Fibroblast of skin of back (primary cell): ENCODE results near the gene CPT1B.
"Not testable (repeated sequence)": the region's sequence is repeated elsewhere in the genome, so short reads cannot be mapped to it uniquely, and the experiment has no call there.

Experiments
- DNase-seq: peaks from one replicate; pipeline ENCODE4 v3.0.0-alpha.2; 2013

CPT1B gene

GRCh38 chr22:50526834-50527801, 51.1 kb downstream of the CPT1B start:
- DNase-seq: no peak

- DNase-seq: peak; percentile 74
Observed at GRCh38 chr22:50526108-50526833, 52.0 kb downstream of the CPT1B start.

DNA sequence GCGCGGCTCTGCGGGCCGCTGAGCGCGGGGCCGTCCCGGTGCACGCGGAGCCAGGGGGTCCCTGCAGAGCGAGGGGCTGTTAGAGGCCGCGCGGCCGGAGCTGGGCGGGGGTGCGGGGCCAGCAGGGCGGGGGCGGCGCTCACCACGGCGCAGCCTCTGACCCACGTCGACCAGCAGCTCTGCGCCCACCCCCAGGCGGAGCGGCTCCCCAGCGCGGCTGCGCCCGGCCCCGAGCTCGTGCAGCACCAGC, 52.4 kb downstream of the CPT1B start:
- DNase-seq: no peak

- peak; percentile 96 for DNase-seq
Observed at GRCh38 chr22:50525104-50525857, 52.9 kb downstream of the CPT1B start, which contains the start of gene SCO2. Gene SCO2 (minus strand): TSS chr22:50525598. CDS start chr22:50524411, 1,187 bp downstream.

- DNase-seq: no peak
Observed at GRCh38 chr22:50524676-50525103, 53.5 kb downstream of the CPT1B start.

DNA sequence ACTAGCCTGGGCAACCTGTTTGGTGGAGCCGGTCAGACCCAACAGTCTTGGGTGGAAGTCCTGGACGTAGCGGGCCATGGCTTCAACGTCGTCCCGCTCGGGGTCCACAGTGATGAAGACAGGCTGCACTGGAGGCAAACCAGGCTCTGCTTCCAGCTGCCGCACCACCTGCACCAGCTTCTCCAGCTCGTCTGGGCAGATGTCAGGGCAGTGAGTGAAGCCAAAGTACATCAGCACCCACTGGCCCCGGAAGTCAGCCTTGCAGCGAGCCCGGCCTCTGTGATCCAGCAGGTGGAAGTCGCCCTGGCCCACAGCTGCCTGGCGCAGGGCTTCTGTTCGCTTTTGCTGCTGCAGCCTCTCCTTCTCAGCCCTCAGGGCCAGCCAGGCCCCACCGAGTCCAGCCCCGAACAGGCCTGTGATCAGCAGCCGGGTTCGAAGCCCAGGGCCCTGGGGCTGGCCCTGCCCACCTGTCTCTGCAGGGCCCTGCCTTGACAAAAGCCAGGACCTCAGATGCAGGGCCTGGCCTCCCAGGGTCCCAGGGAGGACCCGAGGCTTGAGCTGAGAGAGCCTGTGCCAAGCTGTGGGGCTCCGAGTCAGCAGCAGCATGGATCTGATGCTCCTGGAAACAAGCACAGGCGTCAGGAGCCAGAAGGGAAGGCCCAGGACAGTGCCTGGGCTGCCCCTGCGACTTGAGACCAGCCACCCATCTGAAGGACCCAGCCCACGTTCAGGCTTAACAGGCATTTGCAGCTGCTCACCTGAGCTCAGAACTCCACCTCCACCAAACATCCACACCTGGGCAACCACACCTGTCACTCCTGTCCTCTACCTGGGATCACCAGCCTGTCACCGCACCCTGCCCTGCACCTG, 54.2 kb downstream of the CPT1B start:
- no peak for DNase-seq

DNA sequence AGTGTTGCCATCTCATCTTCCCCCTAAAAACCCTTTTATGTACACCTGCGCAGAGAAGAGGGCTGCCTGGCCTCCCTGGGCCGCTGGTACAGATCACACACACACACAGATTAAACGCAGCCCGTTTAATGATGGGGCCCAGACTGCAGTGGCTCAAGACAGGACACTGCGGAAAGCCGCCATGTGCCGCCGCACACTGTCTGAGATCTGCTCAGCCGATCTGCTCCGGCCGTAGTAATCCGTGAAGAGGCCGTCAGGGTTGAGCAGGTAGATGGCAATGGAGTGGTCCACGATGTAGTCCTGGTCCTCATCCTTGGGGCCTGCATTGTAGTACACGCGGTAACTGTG, 54.8 kb downstream of the CPT1B start:
- no peak for DNase-seq

GRCh38 chr22:50522806-50523438, 55.3 kb downstream of the CPT1B start:
- no peak for DNase-seq

GRCh38 chr22:50522208-50522805, 55.9 kb downstream of the CPT1B start:
- no peak for DNase-seq

DNA sequence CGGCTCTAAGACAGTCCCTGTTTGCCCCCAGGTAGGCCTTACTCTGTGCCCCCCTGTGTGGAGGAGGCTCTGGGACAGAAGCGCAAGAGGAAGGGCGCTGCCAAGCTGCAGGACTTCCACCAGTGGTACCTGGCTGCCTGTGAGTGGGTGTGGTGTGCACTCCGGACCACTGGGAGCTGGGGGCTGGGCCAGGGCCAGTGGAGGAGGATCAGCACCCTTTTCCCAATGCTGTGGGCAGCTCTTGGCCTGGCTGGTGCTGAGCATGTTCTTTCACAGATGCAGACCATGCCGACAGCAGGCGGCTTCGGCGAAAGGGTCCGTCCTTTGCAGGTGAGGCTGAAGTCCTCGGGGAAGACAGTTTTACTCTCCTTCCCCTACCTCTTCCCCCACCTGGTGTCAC, 56.5 kb downstream of the CPT1B start:
- DNase-seq: no peak

GRCh38 chr22:50520826-50521453, 57.3 kb downstream of the CPT1B start:
- DNase-seq: no peak

DNA sequence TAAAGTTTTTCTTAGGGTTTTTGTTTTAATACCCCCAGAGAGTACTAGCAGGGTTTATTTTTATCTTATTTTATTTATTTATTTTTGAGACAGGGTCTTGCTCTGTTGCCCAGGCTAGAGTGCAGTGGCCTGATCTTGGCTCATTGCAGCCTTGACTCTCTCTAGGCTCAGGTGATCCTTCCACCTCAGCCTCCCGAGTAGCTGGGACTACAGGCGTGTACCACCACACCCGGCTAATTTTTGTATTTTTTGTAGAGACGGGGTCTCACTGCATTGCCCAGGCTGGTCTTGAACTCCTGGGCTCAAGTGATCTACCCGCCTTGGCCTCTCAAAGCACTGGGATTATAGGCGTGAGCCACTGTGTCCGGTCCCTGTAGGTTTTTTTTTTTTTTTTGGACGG, 58.0 kb downstream of the CPT1B start:
- DNase-seq: not testable (repeated sequence)

DNA sequence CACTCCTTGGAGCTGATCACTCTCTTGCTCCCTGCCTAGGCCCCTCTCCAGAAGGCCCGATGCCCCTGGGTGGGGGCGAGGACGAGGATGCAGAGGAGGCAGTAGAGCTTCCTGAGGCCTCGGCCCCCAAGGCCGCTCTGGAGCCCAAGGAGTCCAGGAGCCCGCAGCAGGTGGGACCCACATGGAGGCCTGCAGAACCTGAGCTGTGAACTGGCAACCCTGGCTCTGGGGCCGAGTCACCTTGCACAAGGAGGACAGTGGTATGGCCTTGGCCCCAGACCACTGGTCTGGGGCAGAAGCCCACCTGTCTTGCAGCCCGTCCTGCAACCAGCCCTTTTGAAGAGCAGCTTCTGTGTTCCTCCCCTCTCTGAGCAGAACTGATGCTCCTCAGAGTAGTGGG, 59.1 kb downstream of the CPT1B start:
- DNase-seq: no peak
